Loucy (cell line): ENCODE results near the gene ARGLU1.

Experiments
- CTCF ChIP-seq: fragments of 200-600 bp; sonication (generic); conservative IDR thresholded peaks from 2 replicates; pipeline ENCODE4 v1.5.1; 2014; ENCODE audit warnings: mild to moderate bottlenecking, antibody characterized with exemption, low read length
- EZH2phosphoT487 ChIP-seq: fragments of 200-600 bp; IDR thresholded peaks from 2 replicates; pipeline ENCODE4 v1.6.1; 2018; ENCODE audit warnings: antibody characterized with exemption, mild to moderate bottlenecking, moderate library complexity, borderline replicate concordance

DNA sequence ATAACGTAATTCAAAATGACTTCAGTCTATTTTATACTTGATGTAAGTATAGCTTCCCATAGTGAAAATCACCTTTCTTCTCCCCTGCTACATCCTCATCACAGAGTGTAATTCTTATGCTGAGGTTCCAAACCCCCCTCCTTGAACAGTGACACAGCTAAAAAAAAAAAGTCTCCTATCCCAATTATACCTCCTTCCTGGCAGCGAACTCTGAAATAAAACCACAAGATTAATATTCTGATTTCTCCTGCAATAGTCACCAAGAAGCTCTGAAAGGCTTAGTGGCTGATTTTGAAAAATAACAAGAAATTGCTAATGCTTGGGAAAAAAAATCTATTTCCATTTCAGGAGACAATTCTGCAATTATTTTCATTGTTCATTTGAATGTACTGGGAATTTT lies 68.8 kb downstream of the ARGLU1 start:
- TF ChIP-seq CTCF (no peak), EZH2phosphoT487 (no peak)
